ENCODE results near the gene PRKAG1. TPM values are rescaled to one million over a fixed set of nuclear protein-coding genes. Genes with fewer than 3 reads are reported as not detected.

Gene PRKAG1
- total RNA-seq, 1 experiment from 2014 or later, result 34.2 TPM

GRCh38 chr12:48961801-48962200, 56.8 kb downstream of the PRKAG1 start:
- H3K27ac Mint-ChIP-seq (ENCODE audit: unreplicated experiment), result no peak overlapping the region

DNA sequence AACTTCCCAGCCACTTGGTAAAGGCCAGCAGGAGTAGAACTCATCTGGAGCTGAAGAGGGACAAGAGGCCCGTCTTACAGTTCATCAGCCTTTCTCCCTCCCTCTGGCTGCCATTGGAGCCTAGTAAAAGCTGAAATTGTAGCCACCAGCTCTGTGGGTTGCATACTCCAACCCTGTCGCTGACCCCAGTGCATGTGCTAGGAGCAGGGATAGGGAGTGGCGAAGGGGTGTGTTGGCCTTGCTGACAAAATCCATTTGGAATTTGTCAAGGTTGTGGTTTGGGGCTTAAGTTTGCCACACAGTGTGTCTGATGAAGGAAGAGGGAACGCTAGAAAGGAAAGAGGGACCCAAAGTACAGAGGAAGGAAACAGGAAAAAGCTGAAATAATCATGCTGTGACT, 57.2 kb downstream of the PRKAG1 start:
- TF ChIP-seq CTCF (IDR thresholded peaks at IDR 0.05; ENCODE audit: unreplicated experiment), result no peak
- H3K4me3 Mint-ChIP-seq (ENCODE audit: low read depth, unreplicated experiment), result no peak overlapping the region
- intact Hi-C loops (cut with micrococcal nuclease; ENCODE audit: unreplicated experiment), result no loop called here
- no peaks in the 10 kb centered on the region for H3K9me3 Mint-ChIP-seq (ENCODE audit: low read depth, unreplicated experiment)
- no peak overlapping the region for H3K27ac Mint-ChIP-seq (ENCODE audit: unreplicated experiment)
- H3K4me1 Mint-ChIP-seq (ENCODE audit: low read depth, unreplicated experiment), result peaks cover 8% of the 10 kb centered on the region
- DNase-seq, result no peak
- CTCF ChIA-PET, result no interaction called here
- H3K27me3 Mint-ChIP-seq (ENCODE audit: unreplicated experiment), result peaks cover 15% of the 10 kb centered on the region
- peaks cover 14% of the 10 kb centered on the region for H3K36me3 Mint-ChIP-seq (ENCODE audit: insufficient read depth, unreplicated experiment)
- BruUV-seq (replicated peaks), result no TSS peak

More at GRCh38 chr12:48961801-48962200, 56.8 kb downstream of the PRKAG1 start:
- CTCF ChIA-PET, result interaction anchor here (0.7 kb wide), 1 partner anchor 11 kb away, joined by 5 read pairs; no protein-coding TSS in a partner anchor
- no peaks in the 10 kb centered on the region for H3K9me3 Mint-ChIP-seq (ENCODE audit: low read depth, unreplicated experiment)
- BruUV-seq (replicated peaks), result no TSS peak
- TF ChIP-seq CTCF (IDR thresholded peaks at IDR 0.05; ENCODE audit: unreplicated experiment), result no peak
- no peak for DNase-seq
- no peak overlapping the region for H3K4me3 Mint-ChIP-seq (ENCODE audit: low read depth, unreplicated experiment)
- intact Hi-C loops (cut with micrococcal nuclease; ENCODE audit: unreplicated experiment), result no loop called here
- peaks cover 8% of the 10 kb centered on the region for H3K4me1 Mint-ChIP-seq (ENCODE audit: low read depth, unreplicated experiment)
- peaks cover 17% of the 10 kb centered on the region for H3K27me3 Mint-ChIP-seq (ENCODE audit: unreplicated experiment)
- peaks cover 10% of the 10 kb centered on the region for H3K36me3 Mint-ChIP-seq (ENCODE audit: insufficient read depth, unreplicated experiment)

GRCh38 chr12:48960834-48961233, 57.7 kb downstream of the PRKAG1 start:
- H3K4me3 Mint-ChIP-seq (ENCODE audit: low read depth, unreplicated experiment), result no peak overlapping the region
- no TSS peak for BruUV-seq (replicated peaks)
- H3K9me3 Mint-ChIP-seq (ENCODE audit: low read depth, unreplicated experiment), result no peaks in the 10 kb centered on the region
- TF ChIP-seq CTCF (IDR thresholded peaks at IDR 0.05; ENCODE audit: unreplicated experiment), result no peak
- DNase-seq, result no peak
- no peak overlapping the region for H3K27ac Mint-ChIP-seq (ENCODE audit: unreplicated experiment)
- peaks cover 8% of the 10 kb centered on the region for H3K4me1 Mint-ChIP-seq (ENCODE audit: low read depth, unreplicated experiment)
- H3K36me3 Mint-ChIP-seq (ENCODE audit: insufficient read depth, unreplicated experiment), result peaks cover 19% of the 10 kb centered on the region
- CTCF ChIA-PET, result no interaction called here
- peaks cover 10% of the 10 kb centered on the region for H3K27me3 Mint-ChIP-seq (ENCODE audit: unreplicated experiment)
- intact Hi-C loops (cut with micrococcal nuclease; ENCODE audit: unreplicated experiment), result no loop called here

- H3K4me1 Mint-ChIP-seq (ENCODE audit: low read depth, unreplicated experiment), result peaks cover 8% of the 10 kb centered on the region
- intact Hi-C loops (cut with micrococcal nuclease; ENCODE audit: unreplicated experiment), result no loop called here
- H3K4me3 Mint-ChIP-seq (ENCODE audit: low read depth, unreplicated experiment), result peak overlapping the region; percentile 98
- TF ChIP-seq CTCF (IDR thresholded peaks at IDR 0.05; ENCODE audit: unreplicated experiment), result no peak
- no peak for DNase-seq
- BruUV-seq (replicated peaks), result no TSS peak
- CTCF ChIA-PET, result no interaction called here
- no peaks in the 10 kb centered on the region for H3K27me3 Mint-ChIP-seq (ENCODE audit: unreplicated experiment)
- H3K9me3 Mint-ChIP-seq (ENCODE audit: low read depth, unreplicated experiment), result no peaks in the 10 kb centered on the region
- H3K36me3 Mint-ChIP-seq (ENCODE audit: insufficient read depth, unreplicated experiment), result peaks cover 22% of the 10 kb centered on the region
- peak overlapping the region; percentile 75 for H3K27ac Mint-ChIP-seq (ENCODE audit: unreplicated experiment)
Measured at GRCh38 chr12:48958049-48958388, 60.6 kb downstream of the PRKAG1 start.

All from Calu3 (cell line).